ENCODE data around the gene ADARB1.
"Not testable (repeated sequence)": the region's sequence is repeated elsewhere in the genome, so short reads cannot be mapped to it uniquely, and the experiment has no call there.

ADARB1 gene

GRCh38 chr21:45074048-45074817 is at the start of gene ADARB1:
Gene ADARB1, plus strand, starts transcription at chr21:45074580. Its CDS starts 97,077 bp downstream, at chr21:45171657.
- DNase-seq: peak in 43 of 56 donors; percentile 12 to 71 (median 38)

DNA sequence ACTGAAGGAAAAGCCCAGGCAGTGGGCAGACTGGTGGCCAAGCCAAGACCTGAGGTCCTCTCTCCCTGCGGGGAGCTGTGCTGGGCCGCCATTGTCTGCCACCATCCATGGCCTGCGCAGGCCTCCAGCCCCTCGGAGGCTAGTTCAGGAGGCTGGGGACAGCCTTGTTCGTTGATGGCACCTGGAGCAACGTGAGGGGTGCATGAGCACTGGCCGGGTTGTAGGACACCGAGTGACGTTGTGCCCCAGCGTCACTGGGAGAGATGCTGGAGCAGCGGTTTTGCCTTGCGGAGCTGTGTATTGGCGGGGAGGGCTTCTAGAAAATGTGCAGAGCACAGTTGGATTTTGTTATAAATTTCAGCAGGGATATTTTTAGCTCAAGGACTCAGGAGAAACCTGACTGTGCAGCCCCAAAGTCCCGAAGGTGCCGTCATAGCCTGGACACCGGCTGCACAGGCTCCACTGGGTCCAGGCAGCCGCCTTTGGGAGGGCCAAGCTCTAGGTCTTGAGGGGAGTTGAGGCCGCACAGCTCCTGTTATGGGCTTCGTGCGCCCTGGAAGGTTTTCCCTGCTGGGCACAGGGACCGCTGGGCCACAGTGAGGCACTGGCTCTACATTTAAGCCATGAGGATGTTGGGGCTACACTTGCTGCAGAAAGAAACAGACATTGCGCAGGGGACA is 48.2 kb upstream of the ADARB1 start:
- no peak for DNase-seq

DNA sequence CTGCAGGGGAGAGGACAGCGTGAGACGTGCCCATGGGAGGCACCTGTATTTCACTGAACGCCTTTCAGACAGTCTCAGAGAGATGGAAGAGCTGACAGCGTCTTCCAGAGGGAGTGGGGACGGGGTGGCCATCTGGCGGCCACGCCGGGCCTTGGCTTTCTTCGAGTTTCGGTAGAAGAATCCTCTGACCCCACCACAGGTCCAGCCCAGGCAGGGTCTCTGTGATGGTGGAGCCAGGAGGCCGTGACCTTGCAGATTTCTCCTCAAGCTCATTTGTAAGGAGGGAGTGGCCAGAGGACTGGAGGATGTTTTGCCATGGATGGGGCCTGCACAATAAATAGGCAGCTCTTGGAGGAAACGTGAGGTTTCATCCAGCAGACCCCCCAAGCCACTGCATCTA is 47.6 kb upstream of the ADARB1 start:
- DNase-seq: no peak

- DNase-seq: no peak
Measured at GRCh38 chr21:45027241-45028196, 46.9 kb upstream of the ADARB1 start.

DNA sequence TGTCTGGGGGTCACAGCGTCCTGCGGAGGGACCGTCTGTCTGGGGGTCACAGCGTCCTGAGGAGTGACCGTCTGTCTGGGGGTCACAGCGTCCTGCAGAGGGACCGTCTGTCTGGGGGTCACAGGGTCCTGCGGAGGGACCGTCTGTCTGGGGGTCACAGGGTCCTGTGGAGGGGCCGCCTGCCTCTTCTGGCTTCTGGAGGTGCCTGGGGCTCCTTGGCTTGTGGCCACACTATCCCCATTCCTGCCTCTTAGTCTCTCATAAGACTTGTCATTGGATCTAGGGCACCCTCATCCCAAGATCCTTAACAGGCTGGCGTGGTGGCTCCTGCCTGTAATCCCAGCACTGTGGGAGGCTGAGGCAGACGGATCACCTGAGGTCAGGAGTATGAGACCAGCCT is 45.7 kb upstream of the ADARB1 start:
- not testable (repeated sequence) for DNase-seq

GRCh38 chr21:45029298-45029947 is 45.0 kb upstream of the ADARB1 start:
- peak in 1 of 56 donors; percentile 19 for DNase-seq

GRCh38 chr21:45029948-45030681 is 44.3 kb upstream of the ADARB1 start:
- DNase-seq: no peak

DNA sequence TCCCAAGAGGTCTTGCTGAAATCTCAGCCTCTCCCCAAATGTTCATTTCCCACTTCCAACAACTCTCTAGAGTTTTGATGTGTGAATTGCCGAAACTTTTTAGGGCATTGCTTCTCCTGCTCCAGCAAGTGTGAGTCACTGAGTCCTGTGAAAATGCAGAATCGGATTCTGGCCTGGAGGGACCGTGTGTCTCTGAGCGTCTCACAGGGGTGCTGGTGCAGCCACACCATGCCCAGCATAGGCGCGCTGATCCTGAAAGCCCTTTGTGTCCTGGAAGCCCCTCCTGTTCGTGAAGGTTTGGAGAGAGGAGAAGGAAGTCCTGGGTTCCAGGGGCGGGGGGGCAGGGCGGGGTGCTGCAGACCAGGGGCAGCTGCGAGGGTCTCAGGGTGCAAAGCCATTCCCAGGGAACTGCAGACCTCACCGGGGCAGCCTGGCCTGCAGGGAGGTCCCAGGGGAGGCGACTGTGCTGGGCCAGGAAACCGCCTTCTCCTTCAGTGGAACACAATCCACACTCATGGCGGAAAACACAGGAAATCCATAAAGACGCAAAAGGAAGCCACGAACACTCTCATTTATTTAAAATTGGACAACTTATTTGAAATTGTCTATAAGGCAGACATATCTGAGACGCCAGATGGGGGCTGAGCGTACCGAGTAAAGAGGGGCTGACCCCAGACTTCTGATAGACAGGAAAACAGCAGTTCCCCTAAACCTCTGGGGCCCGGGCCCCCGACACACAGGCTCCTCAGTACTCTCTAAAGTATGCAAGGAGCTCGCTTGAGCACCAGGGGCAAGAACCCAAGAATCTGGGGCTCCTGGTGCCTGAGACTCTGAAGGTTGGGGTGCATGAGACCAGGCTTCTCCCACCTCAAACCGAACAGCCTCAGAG is 43.5 kb upstream of the ADARB1 start:
- no peak for DNase-seq

GRCh38 chr21:45031571-45032191 is 42.7 kb upstream of the ADARB1 start:
- DNase-seq: no peak

- no peak for DNase-seq
Measured at GRCh38 chr21:45032332-45032731, 42.0 kb upstream of the ADARB1 start.

- DNase-seq: no peak
Measured at GRCh38 chr21:45032977-45033710, 41.2 kb upstream of the ADARB1 start.

DNA sequence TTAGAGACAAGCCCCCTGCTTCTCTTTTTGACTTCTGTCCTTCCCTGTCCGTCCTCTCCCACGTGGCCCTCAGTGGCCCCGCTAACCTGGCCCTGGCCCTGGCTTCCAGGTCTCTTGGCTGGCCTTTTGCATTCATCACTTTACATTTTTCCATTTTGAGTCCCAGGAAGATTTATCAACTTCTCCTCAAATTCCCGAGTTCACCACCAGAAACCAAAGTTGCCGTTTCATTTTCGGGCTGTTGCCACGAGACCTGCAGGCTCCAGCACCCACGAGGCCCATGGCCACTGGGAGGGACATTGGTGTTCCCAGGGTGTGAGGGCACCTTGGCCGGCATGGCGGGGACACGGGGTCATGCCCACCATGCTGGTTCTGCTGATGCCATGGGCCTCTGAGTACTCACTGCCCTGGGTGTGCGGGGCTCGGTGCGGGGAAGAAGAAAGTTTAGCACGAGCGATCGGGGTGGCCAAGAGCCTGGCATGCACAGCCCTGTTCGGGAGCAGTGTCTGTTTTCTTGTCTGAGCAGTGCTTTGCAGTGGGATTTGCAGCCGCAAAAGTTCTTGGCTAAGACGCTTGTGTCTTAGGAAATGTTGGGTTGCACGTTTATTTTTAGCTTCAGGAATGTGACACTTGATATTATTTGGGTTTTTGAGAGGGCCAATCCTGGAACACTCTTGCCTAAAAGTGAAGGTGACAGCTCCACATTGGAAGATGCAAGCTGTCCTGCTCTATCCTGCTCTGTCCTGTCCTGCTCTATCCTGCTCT is 40.4 kb upstream of the ADARB1 start:
- DNase-seq: no peak

- DNase-seq: no peak
Measured at GRCh38 chr21:45034556-45035476, 39.6 kb upstream of the ADARB1 start.

DNA sequence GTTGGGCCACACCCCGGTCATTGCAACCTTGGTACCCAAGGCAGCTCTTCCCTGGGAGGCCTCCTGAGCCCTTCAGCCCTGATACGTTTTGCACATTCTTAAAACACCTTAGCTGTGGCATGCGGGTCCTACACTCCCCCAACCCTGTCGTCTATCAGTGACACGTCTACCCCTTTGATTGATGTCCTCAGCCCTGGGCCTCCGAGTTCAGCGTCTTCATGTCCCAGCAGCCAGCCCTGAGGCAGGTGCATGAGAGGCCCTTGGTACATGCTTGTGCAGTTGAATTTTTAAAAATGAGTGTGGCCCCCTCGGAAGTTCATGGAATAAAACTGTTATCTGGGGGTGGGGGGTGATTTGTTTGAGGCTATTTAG is 38.9 kb upstream of the ADARB1 start:
- DNase-seq: no peak

- no peak for DNase-seq
Measured at GRCh38 chr21:45036630-45037029, 37.8 kb upstream of the ADARB1 start.

- DNase-seq: no peak
Measured at GRCh38 chr21:45037986-45038385, 36.4 kb upstream of the ADARB1 start.
